Measurements from ENCODE around the gene ARHGAP26. TPM values are rescaled to one million over a fixed set of nuclear protein-coding genes. Genes with fewer than 3 reads are reported as not detected.
"Not testable (repeated sequence)": the region's sequence is repeated elsewhere in the genome, so short reads cannot be mapped to it uniquely, and the experiment has no call there.

ARHGAP26 gene
- polyA plus RNA-seq, 4 donors = 7.6 to 31.7 (median 11.5) TPM

DNA sequence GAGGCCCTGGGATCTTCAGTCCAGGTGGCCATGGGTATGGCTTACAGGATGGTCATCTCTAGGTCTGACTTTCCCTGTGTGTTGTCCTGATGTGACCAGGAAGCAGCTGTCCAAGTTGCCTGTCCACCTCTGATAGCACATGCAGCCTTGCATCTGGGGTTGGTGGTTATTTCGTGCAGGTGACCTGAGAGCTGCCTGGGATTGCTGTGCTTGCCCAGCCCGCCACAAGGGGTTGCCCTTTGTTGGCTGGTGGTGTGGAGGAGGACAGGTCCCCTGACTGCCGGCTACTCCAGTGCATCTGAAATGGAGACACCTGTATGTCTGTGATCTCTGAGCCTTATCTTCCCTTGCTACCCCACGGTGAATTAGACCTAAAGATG is 212.6 kb downstream of the ARHGAP26 start:
- H3K27ac ChIP-seq (ENCODE audit: low read depth in 1 of 3, low read length in 2 of 3) = peak overlapping the region in 2 of 3 donors; percentile 47 to 67
- DNase-seq = no peak

DNA sequence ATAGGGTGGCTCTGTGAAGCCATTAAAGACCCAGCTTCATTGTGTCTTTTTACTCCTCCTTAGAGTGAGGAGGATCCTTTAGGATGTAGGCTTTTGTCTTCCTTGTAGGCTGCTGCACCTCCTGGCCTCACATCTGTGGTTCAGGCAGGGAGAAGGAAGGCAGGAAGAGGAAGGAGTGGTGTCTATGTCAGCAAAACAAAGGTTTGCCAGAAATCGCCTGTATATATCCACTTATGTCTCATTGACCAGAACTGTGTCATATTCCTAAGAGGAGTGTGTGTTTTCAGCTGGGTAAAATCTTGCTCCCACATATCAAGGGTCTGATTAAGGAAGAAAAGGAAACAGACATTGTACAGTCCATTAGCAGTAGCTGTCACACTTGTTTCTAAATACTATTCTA is 213.8 kb downstream of the ARHGAP26 start:
- FAIRE-seq (no peak), DNase-seq (no peak)
- Histone ChIP-seq H3K4me3 (ENCODE audit: low read depth in 1 of 3, low read length in 3 of 3) (no peak overlapping the region), H3K36me3 (ENCODE audit: control insufficient read depth in 3 of 3, insufficient read depth in 2 of 3, low read depth in 1 of 3, low read length in 3 of 3) (peaks cover 0 to 4% (median 0%) of the 10 kb centered on the region in 3 donors), H3K9me3 (ENCODE audit: control insufficient read depth in 2 of 2, insufficient read depth in 1 of 2, low read depth in 1 of 2, low read length in 1 of 2) (no peaks in the 10 kb centered on the region), H3K4me1 (ENCODE audit: control insufficient read depth in 3 of 3, insufficient read depth in 2 of 3, low read depth in 1 of 3, low read length in 2 of 3) (peaks cover 13 to 16% (median 14%) of the 10 kb centered on the region in 3 donors), H3K27ac (ENCODE audit: low read depth in 1 of 3, low read length in 2 of 3) (no peak overlapping the region), H3K27me3 (ENCODE audit: control insufficient read depth in 3 of 3, insufficient read depth in 3 of 3, low read length in 3 of 3) (no peaks in the 10 kb centered on the region)
- 41 to 67% (median 58%) methylated on average over 1 of the region's 1 CpG for WGBS, 3 donors

More for the DNA sequence above, 212.6 kb downstream of the ARHGAP26 start:
- H3K4me3 ChIP-seq (ENCODE audit: low read depth in 1 of 3, low read length in 3 of 3) = no peak overlapping the region
- peaks cover 13 to 16% (median 14%) of the 10 kb centered on the region in 3 donors for H3K4me1 ChIP-seq (ENCODE audit: control insufficient read depth in 3 of 3, insufficient read depth in 2 of 3, low read depth in 1 of 3, low read length in 2 of 3)
- FAIRE-seq = no peak
- H3K9me3 ChIP-seq (ENCODE audit: control insufficient read depth in 2 of 2, insufficient read depth in 1 of 2, low read depth in 1 of 2, low read length in 1 of 2) = no peaks in the 10 kb centered on the region
- H3K27me3 ChIP-seq (ENCODE audit: control insufficient read depth in 3 of 3, insufficient read depth in 3 of 3, low read length in 3 of 3) = no peaks in the 10 kb centered on the region
- H3K36me3 ChIP-seq (ENCODE audit: control insufficient read depth in 3 of 3, insufficient read depth in 2 of 3, low read depth in 1 of 3, low read length in 3 of 3) = peaks cover 0 to 4% (median 0%) of the 10 kb centered on the region in 3 donors
- 49 to 79% (median 72%) methylated on average over 4 of the region's 4 CpGs for whole genome bisulfite sequencing, 3 donors

DNA sequence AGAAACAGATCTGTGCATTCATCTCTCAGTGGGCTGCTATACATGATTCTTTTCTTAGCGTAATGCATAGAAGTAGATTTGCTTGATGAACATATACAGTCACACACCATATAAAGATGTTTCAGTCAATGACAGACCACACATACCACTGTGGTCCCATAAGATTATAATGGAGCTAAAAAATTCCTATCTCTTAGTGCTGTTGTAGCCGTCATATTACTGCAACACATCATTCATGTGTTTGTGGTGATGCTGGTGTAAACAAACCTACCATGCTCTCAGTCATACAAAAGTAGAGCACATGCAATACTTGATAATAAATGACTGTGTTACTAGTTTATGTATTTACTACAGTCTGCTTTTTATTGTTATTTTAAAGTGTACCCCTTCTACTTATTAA is 214.3 kb downstream of the ARHGAP26 start:
- Histone ChIP-seq H3K36me3 (ENCODE audit: control insufficient read depth in 3 of 3, insufficient read depth in 2 of 3, low read depth in 1 of 3, low read length in 3 of 3) (peaks cover 0 to 4% (median 0%) of the 10 kb centered on the region in 3 donors), H3K4me1 (ENCODE audit: control insufficient read depth in 3 of 3, insufficient read depth in 2 of 3, low read depth in 1 of 3, low read length in 2 of 3) (peaks cover 9 to 16% (median 11%) of the 10 kb centered on the region in 3 donors), H3K27me3 (ENCODE audit: control insufficient read depth in 3 of 3, insufficient read depth in 3 of 3, low read length in 3 of 3) (no peaks in the 10 kb centered on the region), H3K9me3 (ENCODE audit: control insufficient read depth in 2 of 2, insufficient read depth in 1 of 2, low read depth in 1 of 2, low read length in 1 of 2) (no peaks in the 10 kb centered on the region), H3K27ac (ENCODE audit: low read depth in 1 of 3, low read length in 2 of 3) (no peak overlapping the region), H3K4me3 (ENCODE audit: low read depth in 1 of 3, low read length in 3 of 3) (no peak overlapping the region)
- no peak for FAIRE-seq
- 93 to 97% (median 93%) methylated on average over 2 of the region's 2 CpGs for WGBS, 3 donors
- no peak for DNase-seq

DNA sequence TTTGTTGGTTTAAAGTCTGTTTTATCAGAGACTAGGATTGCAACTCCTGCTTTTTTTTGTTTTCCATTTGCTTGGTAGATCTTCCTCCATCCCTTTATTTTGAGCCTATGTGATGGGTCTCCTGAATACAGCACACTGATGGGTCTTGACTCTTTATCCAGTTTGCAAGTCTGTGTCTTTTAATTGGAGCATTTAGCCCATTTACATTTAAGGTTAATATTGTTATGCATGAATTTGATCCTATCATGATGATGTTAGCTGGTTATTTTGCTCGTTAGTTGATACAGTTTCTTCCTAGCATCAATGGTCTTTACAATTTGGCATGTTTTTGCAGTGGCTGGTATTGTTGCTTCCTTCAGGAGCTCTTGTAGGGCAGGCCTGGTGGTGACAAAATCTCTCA is 219.1 kb downstream of the ARHGAP26 start:
- H3K27ac ChIP-seq (ENCODE audit: low read depth in 1 of 3, low read length in 2 of 3); DNase-seq; FAIRE-seq; H3K4me1 ChIP-seq (ENCODE audit: control insufficient read depth in 3 of 3, insufficient read depth in 2 of 3, low read depth in 1 of 3, low read length in 2 of 3); H3K9me3 ChIP-seq (ENCODE audit: control insufficient read depth in 2 of 2, insufficient read depth in 1 of 2, low read depth in 1 of 2, low read length in 1 of 2); H3K36me3 ChIP-seq (ENCODE audit: control insufficient read depth in 3 of 3, insufficient read depth in 2 of 3, low read depth in 1 of 3, low read length in 3 of 3); H3K4me3 ChIP-seq (ENCODE audit: low read depth in 1 of 3, low read length in 3 of 3); H3K27me3 ChIP-seq (ENCODE audit: control insufficient read depth in 3 of 3, insufficient read depth in 3 of 3, low read length in 3 of 3): not testable (repeated sequence)
- 91 to 96% (median 96%) methylated on average over 1 of the region's 1 CpG for WGBS, 3 donors

DNA sequence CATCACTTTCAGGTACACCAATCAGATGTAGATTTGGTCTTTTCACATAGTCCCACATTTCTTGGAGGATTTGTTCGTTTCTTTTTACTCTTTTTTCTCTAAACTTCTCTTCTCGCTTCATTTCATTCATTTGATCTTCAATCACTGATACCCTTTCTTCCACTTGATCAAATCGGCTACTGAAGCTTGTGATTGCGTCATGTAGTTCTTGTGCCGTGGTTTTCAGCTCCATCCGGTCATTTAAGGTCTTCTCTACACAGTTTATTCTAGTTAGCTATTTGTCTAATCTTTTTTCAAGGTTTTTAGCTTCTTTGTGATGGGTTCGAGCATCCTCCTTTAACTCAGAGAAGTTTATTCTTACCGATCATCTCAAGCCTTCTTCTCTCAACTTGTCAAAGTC is 219.9 kb downstream of the ARHGAP26 start:
- not testable (repeated sequence) for FAIRE-seq; H3K27me3 ChIP-seq (ENCODE audit: control insufficient read depth in 3 of 3, insufficient read depth in 3 of 3, low read length in 3 of 3); H3K4me1 ChIP-seq (ENCODE audit: control insufficient read depth in 3 of 3, insufficient read depth in 2 of 3, low read depth in 1 of 3, low read length in 2 of 3); H3K27ac ChIP-seq (ENCODE audit: low read depth in 1 of 3, low read length in 2 of 3); DNase-seq; H3K36me3 ChIP-seq (ENCODE audit: control insufficient read depth in 3 of 3, insufficient read depth in 2 of 3, low read depth in 1 of 3, low read length in 3 of 3); H3K4me3 ChIP-seq (ENCODE audit: low read depth in 1 of 3, low read length in 3 of 3); H3K9me3 ChIP-seq (ENCODE audit: control insufficient read depth in 2 of 2, insufficient read depth in 1 of 2, low read depth in 1 of 2, low read length in 1 of 2)
- 87 to 99% (median 98%) methylated on average over 8 of the region's 8 CpGs for WGBS, 3 donors

DNA sequence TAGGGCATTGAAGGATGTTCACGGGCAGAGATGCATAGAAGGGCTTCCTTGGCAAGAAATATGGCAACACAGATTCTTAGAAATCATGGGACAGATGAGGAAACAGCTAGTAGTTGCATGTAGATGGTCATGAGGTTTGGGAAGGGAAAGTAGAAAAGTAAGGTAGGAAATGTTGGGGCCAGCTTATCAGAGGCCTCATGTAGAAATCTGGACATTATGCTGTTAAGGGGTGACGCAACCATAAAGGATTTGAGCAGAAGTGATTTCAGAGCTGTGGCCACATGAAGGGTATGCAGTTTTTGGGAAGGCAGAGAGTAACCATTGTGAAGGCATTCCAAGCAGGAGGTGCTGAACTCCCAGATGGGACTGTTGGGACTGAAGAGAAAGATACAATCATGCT is 224.0 kb downstream of the ARHGAP26 start:
- 93 to 97% (median 94%) methylated on average over 2 of the region's 2 CpGs for WGBS, 3 donors
- H3K4me1 ChIP-seq (ENCODE audit: control insufficient read depth in 3 of 3, insufficient read depth in 2 of 3, low read depth in 1 of 3, low read length in 2 of 3) = no peaks in the 10 kb centered on the region
- peaks cover 0 to 8% of the 10 kb centered on the region in 2 donors for H3K9me3 ChIP-seq (ENCODE audit: control insufficient read depth in 2 of 2, insufficient read depth in 1 of 2, low read depth in 1 of 2, low read length in 1 of 2)
- peaks cover 0 to 6% (median 0%) of the 10 kb centered on the region in 3 donors for H3K36me3 ChIP-seq (ENCODE audit: control insufficient read depth in 3 of 3, insufficient read depth in 2 of 3, low read depth in 1 of 3, low read length in 3 of 3)
- H3K27ac ChIP-seq (ENCODE audit: low read depth in 1 of 3, low read length in 2 of 3) = no peak overlapping the region
- H3K4me3 ChIP-seq (ENCODE audit: low read depth in 1 of 3, low read length in 3 of 3) = no peak overlapping the region
- H3K27me3 ChIP-seq (ENCODE audit: control insufficient read depth in 3 of 3, insufficient read depth in 3 of 3, low read length in 3 of 3) = no peaks in the 10 kb centered on the region
- DNase-seq (no peak), FAIRE-seq (no peak)

- not testable (repeated sequence) for H3K4me3 ChIP-seq (ENCODE audit: low read depth in 1 of 3, low read length in 3 of 3); H3K27ac ChIP-seq (ENCODE audit: low read depth in 1 of 3, low read length in 2 of 3); DNase-seq; H3K9me3 ChIP-seq (ENCODE audit: control insufficient read depth in 2 of 2, insufficient read depth in 1 of 2, low read depth in 1 of 2, low read length in 1 of 2); FAIRE-seq; H3K27me3 ChIP-seq (ENCODE audit: control insufficient read depth in 3 of 3, insufficient read depth in 3 of 3, low read length in 3 of 3); H3K4me1 ChIP-seq (ENCODE audit: control insufficient read depth in 3 of 3, insufficient read depth in 2 of 3, low read depth in 1 of 3, low read length in 2 of 3); H3K36me3 ChIP-seq (ENCODE audit: control insufficient read depth in 3 of 3, insufficient read depth in 2 of 3, low read depth in 1 of 3, low read length in 3 of 3)
These were observed 225.4 kb downstream of the ARHGAP26 start for GRCh38 chr5:142995621-142996020.

GRCh38 chr5:142997591-142997990 is 227.4 kb downstream of the ARHGAP26 start:
- WGBS, 3 donors = 75 to 92% (median 85%) methylated on average over 1 of the region's 1 CpG
- DNase-seq (no peak), FAIRE-seq (no peak)
- no peaks in the 10 kb centered on the region for H3K36me3 ChIP-seq (ENCODE audit: control insufficient read depth in 3 of 3, insufficient read depth in 2 of 3, low read depth in 1 of 3, low read length in 3 of 3)
- H3K4me1 ChIP-seq (ENCODE audit: control insufficient read depth in 3 of 3, insufficient read depth in 2 of 3, low read depth in 1 of 3, low read length in 2 of 3) = peaks cover 0 to 3% (median 0%) of the 10 kb centered on the region in 3 donors
- no peak overlapping the region for H3K27ac ChIP-seq (ENCODE audit: low read depth in 1 of 3, low read length in 2 of 3)
- H3K4me3 ChIP-seq (ENCODE audit: low read depth in 1 of 3, low read length in 3 of 3) = no peak overlapping the region
- no peaks in the 10 kb centered on the region for H3K27me3 ChIP-seq (ENCODE audit: control insufficient read depth in 3 of 3, insufficient read depth in 3 of 3, low read length in 3 of 3)
- H3K9me3 ChIP-seq (ENCODE audit: control insufficient read depth in 2 of 2, insufficient read depth in 1 of 2, low read depth in 1 of 2, low read length in 1 of 2) = no peaks in the 10 kb centered on the region

GRCh38 chr5:142998316-142999020 is 228.3 kb downstream of the ARHGAP26 start:
- Histone ChIP-seq H3K4me3 (ENCODE audit: low read depth in 1 of 3, low read length in 3 of 3) (no peak overlapping the region), H3K27me3 (ENCODE audit: control insufficient read depth in 3 of 3, insufficient read depth in 3 of 3, low read length in 3 of 3) (no peaks in the 10 kb centered on the region), H3K4me1 (ENCODE audit: control insufficient read depth in 3 of 3, insufficient read depth in 2 of 3, low read depth in 1 of 3, low read length in 2 of 3) (peaks cover 0 to 3% (median 0%) of the 10 kb centered on the region in 3 donors), H3K9me3 (ENCODE audit: control insufficient read depth in 2 of 2, insufficient read depth in 1 of 2, low read depth in 1 of 2, low read length in 1 of 2) (no peaks in the 10 kb centered on the region), H3K36me3 (ENCODE audit: control insufficient read depth in 3 of 3, insufficient read depth in 2 of 3, low read depth in 1 of 3, low read length in 3 of 3) (no peaks in the 10 kb centered on the region), H3K27ac (ENCODE audit: low read depth in 1 of 3, low read length in 2 of 3) (no peak overlapping the region)
- 72 to 86% (median 84%) methylated on average over 6 of the region's 6 CpGs for WGBS, 3 donors
- FAIRE-seq (no peak), DNase-seq (no peak)
